ENCODE data around the gene RIBC2.

Gene RIBC2

GRCh38 chr22:45389546-45389945 is 23.9 kb upstream of the RIBC2 start:
- Histone ChIP-seq H3K27ac (ENCODE audit: low read depth, low read length, poor library complexity, severe bottlenecking) (no peak overlapping the region), H3K9ac (ENCODE audit: low read length) (no peak overlapping the region), H3K36me3 (ENCODE audit: insufficient read depth, low read length) (no peaks in the 10 kb centered on the region), H2AFZ (ENCODE audit: low read length) (no peak overlapping the region), H3K79me2 (ENCODE audit: insufficient read depth, low read length) (no peaks in the 10 kb centered on the region), H3K9me3 (ENCODE audit: low read length) (no peaks in the 10 kb centered on the region), H3K4me1 (ENCODE audit: insufficient read depth, low read length, severe bottlenecking) (no peaks in the 10 kb centered on the region), H3K9me2 (ENCODE audit: low read depth, low read length) (no peaks in the 10 kb centered on the region), H4K20me1 (ENCODE audit: insufficient read depth, low read length) (no peaks in the 10 kb centered on the region), H3F3A (ENCODE audit: insufficient read depth, low read length) (no peaks in the 10 kb centered on the region), H3K27me3 (ENCODE audit: insufficient read depth, low read length) (no peaks in the 10 kb centered on the region), H3K4me3 (ENCODE audit: low read depth, low read length, poor library complexity, severe bottlenecking) (no peak overlapping the region), H3K4me2 (ENCODE audit: low read length) (no peak overlapping the region)
- TF ChIP-seq EZH2 (IDR thresholded peaks at IDR 0.05; ENCODE audit: borderline replicate concordance, low read length) = no peak
- no peak for TF ChIP-seq CTCF (IDR thresholded peaks at IDR 0.05; ENCODE audit: low read length)

- TF ChIP-seq EZH2 (IDR thresholded peaks at IDR 0.05; ENCODE audit: borderline replicate concordance, low read length) (no peak), CTCF (IDR thresholded peaks at IDR 0.05; ENCODE audit: low read length) (peak; percentile 10; the same call in 1 of the 2 replicates)
- Histone ChIP-seq H3K36me3 (ENCODE audit: insufficient read depth, low read length) (no peaks in the 10 kb centered on the region), H4K20me1 (ENCODE audit: insufficient read depth, low read length) (no peaks in the 10 kb centered on the region), H3K27ac (ENCODE audit: low read depth, low read length, poor library complexity, severe bottlenecking) (no peak overlapping the region), H3K79me2 (ENCODE audit: insufficient read depth, low read length) (no peaks in the 10 kb centered on the region), H2AFZ (ENCODE audit: low read length) (no peak overlapping the region), H3K27me3 (ENCODE audit: insufficient read depth, low read length) (no peaks in the 10 kb centered on the region), H3K9ac (ENCODE audit: low read length) (no peak overlapping the region), H3K4me1 (ENCODE audit: insufficient read depth, low read length, severe bottlenecking) (no peaks in the 10 kb centered on the region), H3K9me2 (ENCODE audit: low read depth, low read length) (no peaks in the 10 kb centered on the region), H3K4me3 (ENCODE audit: low read depth, low read length, poor library complexity, severe bottlenecking) (no peak overlapping the region), H3F3A (ENCODE audit: insufficient read depth, low read length) (no peaks in the 10 kb centered on the region), H3K4me2 (ENCODE audit: low read length) (no peak overlapping the region), H3K9me3 (ENCODE audit: low read length) (0 out of 2 replicates have a peak, but pooled peaks cover 8% of the 10 kb centered on the region)
Measured at GRCh38 chr22:45397806-45398205, 15.7 kb upstream of the RIBC2 start.

GRCh38 chr22:45398214-45398613 is 15.3 kb upstream of the RIBC2 start:
- no peak overlapping the region for H3K4me3 ChIP-seq (ENCODE audit: low read depth, low read length, poor library complexity, severe bottlenecking)

More at GRCh38 chr22:45398214-45398613, 15.3 kb upstream of the RIBC2 start:
- no peaks in the 10 kb centered on the region for H4K20me1 ChIP-seq (ENCODE audit: insufficient read depth, low read length)
- H2AFZ ChIP-seq (ENCODE audit: low read length) = no peak overlapping the region
- H3K36me3 ChIP-seq (ENCODE audit: insufficient read depth, low read length) = no peaks in the 10 kb centered on the region
- no peak for TF ChIP-seq EZH2 (IDR thresholded peaks at IDR 0.05; ENCODE audit: borderline replicate concordance, low read length)
- no peak for TF ChIP-seq CTCF (IDR thresholded peaks at IDR 0.05; ENCODE audit: low read length)
- 0 out of 2 replicates have a peak, but pooled peaks cover 8% of the 10 kb centered on the region for H3K9me3 ChIP-seq (ENCODE audit: low read length)
- no peak overlapping the region for H3K9ac ChIP-seq (ENCODE audit: low read length)
- no peaks in the 10 kb centered on the region for H3K79me2 ChIP-seq (ENCODE audit: insufficient read depth, low read length)
- no peaks in the 10 kb centered on the region for H3K9me2 ChIP-seq (ENCODE audit: low read depth, low read length)
- no peak overlapping the region for H3K27ac ChIP-seq (ENCODE audit: low read depth, low read length, poor library complexity, severe bottlenecking)
- no peaks in the 10 kb centered on the region for H3K4me1 ChIP-seq (ENCODE audit: insufficient read depth, low read length, severe bottlenecking)
- H3K27me3 ChIP-seq (ENCODE audit: insufficient read depth, low read length) = no peaks in the 10 kb centered on the region
- H3K4me2 ChIP-seq (ENCODE audit: low read length) = no peak overlapping the region
- no peaks in the 10 kb centered on the region for H3F3A ChIP-seq (ENCODE audit: insufficient read depth, low read length)

All from OCI-LY1 (cell line).